Measurements from ENCODE around the gene CTNNA3. TPM values are rescaled to one million over a fixed set of nuclear protein-coding genes. Genes with fewer than 3 reads are reported as not detected.

CTNNA3 gene
- total RNA-seq, 1 experiment from 2014 or later, result 0.32 TPM

GRCh38 chr10:67612577-67613537, 83.1 kb downstream of the CTNNA3 start:
- no peak overlapping the region for H2AFZ ChIP-seq (ENCODE audit: low read depth, low read length, poor library complexity, severe bottlenecking)
- TF ChIP-seq REST (IDR thresholded peaks at IDR 0.05; ENCODE audit: low read depth) (no peak), EZH2phosphoT487 (IDR thresholded peaks at IDR 0.05; ENCODE audit: borderline replicate concordance) (no peak), TCF7L2 (IDR thresholded peaks at IDR 0.05; ENCODE audit: borderline replicate concordance, extremely low read depth, insufficient read depth, insufficient read length) (no peak), EGR1 (IDR thresholded peaks at IDR 0.05; ENCODE audit: low read depth) (no peak), SRF (IDR thresholded peaks at IDR 0.05; ENCODE audit: low read depth) (no peak), YY1 (IDR thresholded peaks at IDR 0.05; ENCODE audit: extremely low read depth, insufficient replicate concordance, low read depth, low read length) (no peak), POLR2A (IDR thresholded peaks at IDR 0.05; ENCODE audit: borderline replicate concordance, extremely low read depth, insufficient read depth, insufficient read length) (no peak), ZNF274 (IDR thresholded peaks at IDR 0.05; ENCODE audit: low read depth, low read length) (no peak)
- no peaks in the 10 kb centered on the region for H3K36me3 ChIP-seq (ENCODE audit: control insufficient read depth in 1 of 2, insufficient read depth in 2 of 2, low read length in 2 of 2)
- intact Hi-C loops (cut with micrococcal nuclease), result no loop called here
- no peaks in the 10 kb centered on the region for H3K9me3 ChIP-seq (ENCODE audit: control insufficient read depth in 1 of 2, insufficient read depth in 1 of 2, low read depth in 1 of 2, low read length in 2 of 2)
- no peak for DNase-seq (ENCODE audit: low read depth, low spot score)
- no peak overlapping the region for H3K4me2 ChIP-seq (ENCODE audit: low read length)
- H4K20me1 ChIP-seq (ENCODE audit: insufficient read depth), result no peaks in the 10 kb centered on the region
- H3K79me2 ChIP-seq (ENCODE audit: insufficient read depth, low read length), result no peaks in the 10 kb centered on the region
- ChIA-PET RAD21 (ENCODE audit: low non-redundant PET in 1 of 2, low total read pairs in 2 of 2, uncharacterized antibody in 2 of 2, unreplicated experiment in 2 of 2) (no interaction called here), POLR2A (no interaction called here), CTCF (no interaction called here)
- no peaks in the 10 kb centered on the region; the same call in 1 of the 2 replicates for H3K9me2 ChIP-seq (ENCODE audit: insufficient read depth)
- BruUV-seq (replicated peaks), result no TSS peak
- peaks cover 0 to 2% of the 10 kb centered on the region in 2 experiments; a peak in 2 of 4 replicates for H3K4me1 ChIP-seq (ENCODE audit: control insufficient read depth in 1 of 2, insufficient read depth in 2 of 2, low read length in 2 of 2)
- no peak overlapping the region for H3K9ac ChIP-seq (ENCODE audit: low read length)
- no peak for ATAC-seq
- no peak overlapping the region for H3K27ac ChIP-seq (ENCODE audit: low read depth, low read length)
- H3K4me3 ChIP-seq (replicated peaks in 1 of 2; ENCODE audit: low read depth in 1 of 2, low read length in 2 of 2), result no peak overlapping the region
- H3K27me3 ChIP-seq (ENCODE audit: insufficient read depth, low read length), result no peaks in the 10 kb centered on the region
